ENCODE results near the gene SPEM3.
"Not testable (repeated sequence)": the region's sequence is repeated elsewhere in the genome, so short reads cannot be mapped to it uniquely, and the experiment has no call there.

The SPEM3 gene

DNA sequence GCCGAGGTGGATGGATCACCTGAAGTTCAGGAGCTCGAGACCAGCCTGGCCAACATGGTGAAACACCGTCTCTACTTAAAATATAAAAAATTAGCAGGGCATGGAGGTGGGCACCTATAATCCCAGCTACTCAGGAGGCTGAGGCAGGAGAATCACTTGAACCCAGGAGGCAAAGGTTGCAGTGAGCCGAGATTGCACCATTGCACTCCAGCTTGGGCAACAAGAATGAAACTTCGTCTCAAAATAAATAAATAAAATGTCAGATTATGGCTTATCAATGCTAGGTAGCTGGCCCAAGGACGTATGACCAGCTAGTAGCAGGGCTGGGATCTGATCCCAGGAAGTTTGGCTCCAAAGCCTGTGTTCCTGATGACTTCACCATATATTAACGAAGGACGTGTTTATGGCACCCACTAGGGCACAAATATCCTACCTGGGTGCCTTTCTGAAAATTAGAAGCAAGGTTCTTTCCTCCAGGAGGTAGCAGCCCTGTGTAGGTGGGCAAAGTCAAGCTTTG is 41.9 kb downstream of the SPEM3 start:
- intact Hi-C loops (cut with micrococcal nuclease); H3K4me3 Mint-ChIP-seq; H3K27me3 Mint-ChIP-seq; H3K27ac Mint-ChIP-seq; H3K9me3 Mint-ChIP-seq: not testable (repeated sequence)
- H3K36me3 Mint-ChIP-seq (ENCODE audit: low read depth): peaks cover 42% of the 10 kb centered on the region
- peaks cover 47% of the 10 kb centered on the region for H3K4me1 Mint-ChIP-seq (ENCODE audit: low read depth)

DNA sequence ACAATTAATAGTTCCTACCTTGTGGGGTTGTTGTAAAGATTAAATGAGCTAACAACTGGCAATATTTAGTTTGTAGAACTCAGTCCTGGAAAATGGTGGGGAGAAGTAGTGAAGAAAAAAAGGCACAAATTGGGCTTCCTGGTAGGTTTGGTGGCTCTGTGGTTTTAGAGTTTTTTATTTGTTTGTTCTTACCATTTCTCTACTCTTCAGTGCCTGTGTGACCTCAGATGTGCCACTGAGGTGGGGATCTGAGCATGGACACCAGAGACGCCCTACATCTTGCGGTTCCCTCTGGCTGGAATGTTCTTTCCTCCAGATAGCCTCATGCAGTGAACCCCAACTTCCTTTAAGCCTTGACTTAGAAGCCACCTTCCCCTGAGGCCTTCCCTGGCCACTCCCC is 43.1 kb downstream of the SPEM3 start:
- H3K27me3 Mint-ChIP-seq: no peaks in the 10 kb centered on the region
- H3K36me3 Mint-ChIP-seq (ENCODE audit: low read depth): peaks cover 30% of the 10 kb centered on the region
- intact Hi-C loops (cut with micrococcal nuclease): no loop called here
- peak overlapping the region; percentile 63 for H3K27ac Mint-ChIP-seq
- no peaks in the 10 kb centered on the region for H3K9me3 Mint-ChIP-seq
- peaks cover 47% of the 10 kb centered on the region for H3K4me1 Mint-ChIP-seq (ENCODE audit: low read depth)
- H3K4me3 Mint-ChIP-seq: no peak overlapping the region

DNA sequence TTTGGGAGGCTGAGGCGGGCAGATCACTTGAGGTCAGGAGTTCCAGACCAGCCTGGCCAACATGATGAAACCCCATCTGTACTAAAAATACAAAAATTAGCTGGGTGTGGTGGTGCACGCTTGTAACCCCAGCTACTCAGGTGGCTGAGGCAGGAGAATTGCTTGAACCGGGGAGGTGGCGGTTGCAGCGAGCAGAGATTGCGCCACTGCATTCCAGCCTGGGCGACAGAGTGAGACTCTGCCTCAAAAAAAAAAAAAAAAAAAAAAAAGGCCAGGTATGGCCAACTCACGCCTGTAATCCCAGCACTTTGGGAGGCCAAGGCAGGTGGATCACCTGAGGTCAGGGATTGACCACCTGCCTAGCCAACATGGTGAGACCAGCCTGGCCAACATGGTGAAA is 46.1 kb downstream of the SPEM3 start:
- H3K36me3 Mint-ChIP-seq (ENCODE audit: low read depth); H3K9me3 Mint-ChIP-seq; H3K4me3 Mint-ChIP-seq; H3K27me3 Mint-ChIP-seq; intact Hi-C loops (cut with micrococcal nuclease); H3K27ac Mint-ChIP-seq: not testable (repeated sequence)
- H3K4me1 Mint-ChIP-seq (ENCODE audit: low read depth): peaks cover 49% of the 10 kb centered on the region

- H3K36me3 Mint-ChIP-seq (ENCODE audit: low read depth): peaks cover 9% of the 10 kb centered on the region
- peak overlapping the region; percentile 0 for H3K4me3 Mint-ChIP-seq
- intact Hi-C loops (cut with micrococcal nuclease): no loop called here
- peak overlapping the region; percentile 81 for H3K27ac Mint-ChIP-seq
- peaks cover 60% of the 10 kb centered on the region for H3K4me1 Mint-ChIP-seq (ENCODE audit: low read depth)
- H3K27me3 Mint-ChIP-seq: no peaks in the 10 kb centered on the region
- no peaks in the 10 kb centered on the region for H3K9me3 Mint-ChIP-seq
Observed at GRCh38 chr17:7475764-7476422, 47.2 kb downstream of the SPEM3 start.

GRCh38 chr17:7476494-7476893 is 47.8 kb downstream of the SPEM3 start:
- H3K4me3 Mint-ChIP-seq: peak overlapping the region; percentile 4
- intact Hi-C loops (cut with micrococcal nuclease): no loop called here
- peak overlapping the region; percentile 81 for H3K27ac Mint-ChIP-seq
- peaks cover 9% of the 10 kb centered on the region for H3K36me3 Mint-ChIP-seq (ENCODE audit: low read depth)
- H3K9me3 Mint-ChIP-seq: no peaks in the 10 kb centered on the region
- no peaks in the 10 kb centered on the region for H3K27me3 Mint-ChIP-seq
- H3K4me1 Mint-ChIP-seq (ENCODE audit: low read depth): peaks cover 64% of the 10 kb centered on the region

DNA sequence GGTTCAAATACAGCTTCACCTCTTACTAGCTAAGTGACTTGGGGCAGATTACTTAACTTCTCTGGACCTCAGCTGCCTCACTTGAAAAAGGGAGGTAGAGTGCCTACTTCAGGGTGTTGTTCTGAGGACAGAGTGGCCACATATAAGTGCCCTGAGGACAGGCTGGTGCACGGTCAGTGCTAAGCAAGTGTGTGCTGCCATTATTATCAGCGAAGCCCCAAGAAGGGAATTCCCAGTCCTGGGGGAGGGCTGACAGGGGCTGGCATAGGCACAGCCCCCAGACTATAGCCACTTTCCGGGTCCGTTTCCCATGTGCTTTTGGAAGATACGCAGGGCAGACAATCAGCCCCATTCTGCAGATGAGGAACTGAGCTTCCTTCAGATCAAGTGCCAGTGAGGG is 48.3 kb downstream of the SPEM3 start:
- H3K4me3 Mint-ChIP-seq: peak overlapping the region; percentile 75
- peaks cover 64% of the 10 kb centered on the region for H3K4me1 Mint-ChIP-seq (ENCODE audit: low read depth)
- intact Hi-C loops (cut with micrococcal nuclease): no loop called here

DNA sequence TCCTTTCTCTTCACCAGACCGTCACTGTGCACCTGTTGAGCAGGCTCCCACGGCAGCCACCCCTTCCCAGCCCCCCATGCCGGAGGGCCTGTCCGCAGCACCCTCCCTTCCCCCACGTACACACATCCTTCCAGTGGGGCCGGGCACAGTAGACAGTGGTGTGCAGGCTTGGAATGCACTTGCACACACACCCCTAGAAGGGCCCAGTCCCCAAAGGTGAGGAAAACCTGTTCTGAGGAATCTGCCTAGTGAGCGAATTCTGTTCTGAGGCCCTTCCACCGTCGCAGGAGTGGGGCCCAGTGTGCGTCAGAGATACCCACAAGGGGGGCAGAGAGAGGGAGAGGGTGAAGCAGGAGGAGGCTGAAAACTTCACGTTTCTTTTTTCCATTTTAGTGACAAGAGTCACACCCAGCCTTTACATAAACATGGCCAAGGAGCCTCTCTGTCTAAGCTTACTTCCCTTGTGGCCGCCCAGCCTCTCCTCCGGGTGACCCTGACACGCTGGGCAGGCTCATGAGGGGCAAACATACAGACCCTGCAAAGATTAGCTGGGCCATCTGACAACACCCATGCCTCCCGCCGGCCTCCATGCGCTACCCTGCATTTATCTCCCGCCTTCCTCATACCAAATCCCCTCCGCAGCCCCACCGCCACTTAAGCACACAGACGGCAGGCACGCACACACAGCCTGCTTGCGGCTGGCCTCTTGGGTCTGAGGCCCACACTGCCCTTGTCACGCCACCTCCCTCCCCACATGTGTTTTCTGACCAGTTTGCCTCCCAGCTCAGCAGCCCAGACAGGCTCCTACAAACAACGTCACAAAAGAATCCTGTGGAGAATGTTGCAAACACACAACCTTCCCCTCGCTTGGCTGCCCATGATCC is 49.0 kb downstream of the SPEM3 start:
- peaks cover 67% of the 10 kb centered on the region for H3K4me1 Mint-ChIP-seq (ENCODE audit: low read depth)
- peak overlapping the region; percentile 75 for H3K4me3 Mint-ChIP-seq
- H3K36me3 Mint-ChIP-seq (ENCODE audit: low read depth): peaks cover 9% of the 10 kb centered on the region
- H3K27me3 Mint-ChIP-seq: no peaks in the 10 kb centered on the region
- intact Hi-C loops (cut with micrococcal nuclease): no loop called here
- peak overlapping the region; percentile 81 for H3K27ac Mint-ChIP-seq
- H3K9me3 Mint-ChIP-seq: no peaks in the 10 kb centered on the region

More for the DNA sequence above, 48.3 kb downstream of the SPEM3 start:
- Mint-ChIP-seq H3K27me3 (no peaks in the 10 kb centered on the region), H3K9me3 (no peaks in the 10 kb centered on the region), H3K27ac (peak overlapping the region; percentile 81), H3K36me3 (ENCODE audit: low read depth) (peaks cover 9% of the 10 kb centered on the region)

GRCh38 chr17:7478276-7479212 is 49.9 kb downstream of the SPEM3 start:
- Mint-ChIP-seq H3K27me3 (no peaks in the 10 kb centered on the region), H3K9me3 (no peaks in the 10 kb centered on the region), H3K36me3 (ENCODE audit: low read depth) (peaks cover 17% of the 10 kb centered on the region), H3K4me3 (peak overlapping the region; percentile 75), H3K27ac (peak overlapping the region; percentile 81), H3K4me1 (ENCODE audit: low read depth) (peaks cover 73% of the 10 kb centered on the region)
- intact Hi-C loops (cut with micrococcal nuclease): no loop called here

DNA sequence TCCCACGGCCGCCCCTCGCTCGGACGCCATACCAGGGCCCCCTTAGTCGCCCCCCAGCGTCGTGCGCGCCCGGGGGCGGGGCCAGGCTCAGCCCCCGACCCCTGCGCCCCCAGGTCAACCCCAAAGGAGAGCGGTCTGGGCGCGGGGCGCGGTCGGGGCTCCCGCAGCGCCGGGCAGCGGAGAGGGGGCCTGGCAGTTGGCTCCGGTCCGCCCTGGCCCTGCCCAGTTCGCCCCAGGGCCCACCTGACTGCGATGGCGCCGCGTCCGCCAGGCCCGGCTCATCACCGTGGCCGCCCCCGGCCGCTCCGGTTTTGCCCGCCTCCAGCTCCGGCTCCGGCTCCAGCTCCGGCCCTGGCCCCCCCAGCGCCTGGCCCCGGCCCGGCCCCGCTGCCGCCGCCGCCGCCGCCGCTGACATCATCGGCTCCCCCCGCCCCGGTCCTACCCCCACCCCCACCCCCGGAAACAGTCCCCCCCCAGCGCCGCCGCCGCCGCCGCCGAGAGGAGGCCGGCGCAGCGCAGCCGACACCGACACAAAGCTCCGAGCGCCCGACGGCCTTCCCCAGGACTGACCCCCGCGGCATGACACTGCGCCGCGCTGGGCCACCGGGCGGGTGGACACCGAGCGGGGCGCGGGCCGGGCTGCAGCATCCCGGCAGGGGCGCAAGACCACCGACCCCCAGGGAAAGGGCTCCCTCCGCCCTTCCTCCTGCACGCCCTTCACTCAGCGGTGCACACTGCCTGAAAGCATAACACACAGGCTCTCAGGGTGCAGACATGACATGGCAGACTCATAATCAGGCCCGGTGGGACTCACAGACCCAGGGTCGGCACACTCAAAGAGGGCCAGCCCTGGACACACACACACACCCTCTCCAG is 50.8 kb downstream of the SPEM3 start, which contains the start of gene ZBTB4:
ZBTB4 (minus strand) TSS at position 419 of the 876 bp plus-strand sequence. CDS start 12,830 bp downstream, outside the sequence.
- Mint-ChIP-seq H3K27me3 (no peaks in the 10 kb centered on the region), H3K4me3 (peak within 1 kb of the TSS; percentile 81), H3K4me1 (ENCODE audit: low read depth) (peaks cover 73% of the 10 kb centered on the region), H3K36me3 (ENCODE audit: low read depth) (peaks cover 19% of the 10 kb centered on the region), H3K27ac (peak within 1 kb of the TSS; percentile 81), H3K9me3 (no peaks in the 10 kb centered on the region)
- intact Hi-C loops (cut with micrococcal nuclease): loop anchor here (10.0 kb wide), 1 partner anchor 125 kb away; the partner anchor contains the start of genes KCTD11 and TMEM95

GRCh38 chr17:7480089-7480384 is 51.4 kb downstream of the SPEM3 start:
- intact Hi-C loops (cut with micrococcal nuclease): loop anchor here (10.0 kb wide), 1 partner anchor 125 kb away; the partner anchor contains the start of genes KCTD11 and TMEM95
- Mint-ChIP-seq H3K4me3 (peak overlapping the region; percentile 81), H3K27me3 (no peaks in the 10 kb centered on the region), H3K27ac (peak overlapping the region; percentile 81), H3K4me1 (ENCODE audit: low read depth) (peaks cover 78% of the 10 kb centered on the region), H3K36me3 (ENCODE audit: low read depth) (peaks cover 19% of the 10 kb centered on the region), H3K9me3 (no peaks in the 10 kb centered on the region)

GRCh38 chr17:7481275-7481674 is 52.6 kb downstream of the SPEM3 start, which contains the start of gene SLC35G6:
SLC35G6 (plus strand) TSS chr17:7481446; CDS start chr17:7481517, 71 bp downstream.
- H3K4me1 Mint-ChIP-seq (ENCODE audit: low read depth): peaks cover 75% of the 10 kb centered on the region
- peak within 1 kb of the TSS; percentile 81 for H3K4me3 Mint-ChIP-seq
- H3K36me3 Mint-ChIP-seq (ENCODE audit: low read depth): peaks cover 28% of the 10 kb centered on the region
- H3K27ac Mint-ChIP-seq: peak within 1 kb of the TSS; percentile 81
- intact Hi-C loops (cut with micrococcal nuclease): loop anchor here (10.0 kb wide), 1 partner anchor 126 kb away; the partner anchor contains the start of genes KCTD11 and TMEM95
- not testable (repeated sequence) for H3K9me3 Mint-ChIP-seq, H3K27me3 Mint-ChIP-seq

- not testable (repeated sequence) for H3K9me3 Mint-ChIP-seq, H3K4me3 Mint-ChIP-seq, H3K27me3 Mint-ChIP-seq
- intact Hi-C loops (cut with micrococcal nuclease): loop anchor here (10.0 kb wide), 1 partner anchor 127 kb away; the partner anchor contains the start of genes KCTD11 and TMEM95
- Mint-ChIP-seq H3K27ac (peak overlapping the region; percentile 100), H3K4me1 (ENCODE audit: low read depth) (peaks cover 75% of the 10 kb centered on the region), H3K36me3 (ENCODE audit: low read depth) (peaks cover 36% of the 10 kb centered on the region)
Observed at GRCh38 chr17:7481842-7482741, 53.4 kb downstream of the SPEM3 start.
